GM19099 (cell line): Measurements from ENCODE around the gene PSMG3.

Source experiments
- POLR2A ChIP-seq: IDR thresholded peaks from 3 replicates; pipeline ENCODE4 v1.6.1; 2011; ENCODE audit warnings: low read depth; ENCODE audit not compliant: insufficient read length; ENCODE audit errors: extremely low read depth

The PSMG3 gene

GRCh38 chr7:1546909-1547776 is 22.7 kb downstream of the PSMG3 start:
- TF ChIP-seq POLR2A: no peak

DNA sequence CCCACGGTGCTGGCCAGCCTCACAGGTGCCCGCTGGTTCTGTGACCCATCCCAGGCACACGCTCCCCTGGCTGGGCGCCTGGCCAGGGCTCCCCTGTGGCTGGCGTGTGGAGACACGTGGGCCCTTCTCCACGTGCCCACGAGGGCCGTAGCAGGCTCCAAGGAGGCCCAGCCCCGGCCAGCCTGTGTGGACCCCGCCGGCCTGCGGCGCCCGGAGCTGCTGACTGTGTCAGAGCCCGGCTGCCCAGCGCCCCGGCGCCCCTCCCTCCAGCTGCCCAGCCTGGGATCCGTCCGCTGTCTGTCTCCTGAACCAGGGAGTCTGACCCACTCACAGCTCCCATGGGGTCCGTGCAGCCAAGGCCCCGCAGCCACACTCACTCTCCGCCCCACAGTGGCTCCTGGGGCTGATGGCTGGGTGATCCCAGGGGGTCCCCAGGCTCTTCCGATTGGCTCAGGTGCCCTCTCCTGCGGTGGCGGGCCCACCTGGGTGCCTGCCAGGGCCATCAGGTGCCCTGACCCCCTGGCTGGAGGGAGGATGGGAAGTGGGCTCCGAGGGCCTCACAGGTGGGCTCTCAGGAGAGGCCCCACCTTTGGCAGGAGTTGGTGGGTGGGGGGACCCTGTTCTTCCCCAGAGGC is 23.4 kb downstream of the PSMG3 start:
- no peak for TF ChIP-seq POLR2A

DNA sequence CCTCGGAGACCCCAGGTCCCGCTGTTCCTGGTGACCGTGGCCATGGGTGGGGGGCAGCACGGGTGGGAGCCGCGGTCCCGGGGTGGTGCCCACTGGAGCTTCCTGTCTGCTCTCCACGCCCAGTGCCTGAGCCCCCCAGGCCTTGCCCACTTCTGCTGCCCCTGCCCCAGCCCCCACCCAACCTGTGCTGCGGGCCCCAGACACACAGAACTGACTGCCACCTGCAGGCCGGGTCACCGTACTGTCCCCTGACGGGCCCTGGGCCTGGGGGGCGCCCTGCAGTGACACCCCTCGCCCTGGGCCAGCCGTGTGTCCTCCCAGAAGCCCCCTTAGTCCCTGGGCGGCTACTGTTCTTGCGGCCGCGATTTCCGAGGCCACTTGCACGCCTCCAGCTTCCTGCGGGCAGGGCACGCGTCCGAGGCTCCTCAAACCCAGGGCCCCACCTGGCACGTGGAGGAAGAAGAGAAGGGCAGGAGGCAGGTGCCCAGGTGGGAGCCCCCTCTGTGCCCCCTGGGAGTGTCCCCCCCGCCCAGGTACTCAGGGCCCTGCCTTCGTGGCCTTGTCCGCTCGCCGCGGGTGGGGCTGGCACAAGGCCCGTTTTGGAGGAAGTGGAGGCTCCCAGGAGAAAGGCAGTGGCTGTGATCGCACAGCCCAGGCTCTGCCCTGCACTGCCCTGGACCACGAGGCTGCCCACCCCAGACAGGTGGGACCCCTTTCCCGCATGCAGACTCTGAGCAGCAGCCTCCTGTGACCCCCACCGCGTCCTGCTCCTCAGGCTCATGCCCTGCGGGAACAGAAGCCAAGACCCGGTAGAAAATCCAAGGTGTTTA is 24.2 kb downstream of the PSMG3 start:
- TF ChIP-seq POLR2A: no peak

- no peak for TF ChIP-seq POLR2A
Measured at GRCh38 chr7:1544896-1545416, 24.9 kb downstream of the PSMG3 start.

DNA sequence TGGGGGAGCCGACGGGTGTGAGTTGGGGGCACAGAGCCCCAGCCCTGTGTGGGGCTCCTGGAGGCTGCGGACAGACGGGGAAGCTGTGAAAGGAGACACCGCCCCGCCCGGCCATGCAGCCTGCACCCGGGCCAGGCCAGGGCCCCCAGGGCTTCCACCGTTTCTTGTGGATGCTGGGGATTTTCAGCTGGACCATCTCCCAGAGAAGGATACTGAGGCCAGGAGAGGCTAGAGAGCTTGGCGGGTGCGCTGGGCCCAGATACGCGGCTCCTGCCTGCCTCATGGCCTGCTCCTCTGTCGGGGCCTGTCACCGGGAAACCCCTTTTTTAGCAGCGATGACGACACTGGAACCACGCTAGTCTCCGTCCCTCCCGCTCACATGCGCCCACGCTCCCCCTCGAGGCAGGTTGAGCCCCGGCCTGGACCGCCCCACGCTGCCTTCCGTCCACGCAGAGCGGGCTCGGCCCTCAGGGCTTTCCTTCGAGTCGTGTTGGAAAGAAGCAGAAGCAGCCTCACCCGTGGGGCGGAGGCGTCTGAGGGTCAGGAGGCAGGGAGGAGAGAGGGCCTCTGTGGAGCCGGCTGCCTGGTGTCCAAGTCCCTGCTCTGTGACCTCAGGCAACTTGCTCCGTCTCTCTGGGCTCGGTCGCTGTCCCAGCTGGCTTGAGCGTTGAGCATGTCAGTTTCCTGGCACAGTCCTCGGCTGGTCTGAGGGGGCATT is 25.5 kb downstream of the PSMG3 start:
- TF ChIP-seq POLR2A: no peak

GRCh38 chr7:1543826-1544177 is 26.0 kb downstream of the PSMG3 start:
- no peak for TF ChIP-seq POLR2A

DNA sequence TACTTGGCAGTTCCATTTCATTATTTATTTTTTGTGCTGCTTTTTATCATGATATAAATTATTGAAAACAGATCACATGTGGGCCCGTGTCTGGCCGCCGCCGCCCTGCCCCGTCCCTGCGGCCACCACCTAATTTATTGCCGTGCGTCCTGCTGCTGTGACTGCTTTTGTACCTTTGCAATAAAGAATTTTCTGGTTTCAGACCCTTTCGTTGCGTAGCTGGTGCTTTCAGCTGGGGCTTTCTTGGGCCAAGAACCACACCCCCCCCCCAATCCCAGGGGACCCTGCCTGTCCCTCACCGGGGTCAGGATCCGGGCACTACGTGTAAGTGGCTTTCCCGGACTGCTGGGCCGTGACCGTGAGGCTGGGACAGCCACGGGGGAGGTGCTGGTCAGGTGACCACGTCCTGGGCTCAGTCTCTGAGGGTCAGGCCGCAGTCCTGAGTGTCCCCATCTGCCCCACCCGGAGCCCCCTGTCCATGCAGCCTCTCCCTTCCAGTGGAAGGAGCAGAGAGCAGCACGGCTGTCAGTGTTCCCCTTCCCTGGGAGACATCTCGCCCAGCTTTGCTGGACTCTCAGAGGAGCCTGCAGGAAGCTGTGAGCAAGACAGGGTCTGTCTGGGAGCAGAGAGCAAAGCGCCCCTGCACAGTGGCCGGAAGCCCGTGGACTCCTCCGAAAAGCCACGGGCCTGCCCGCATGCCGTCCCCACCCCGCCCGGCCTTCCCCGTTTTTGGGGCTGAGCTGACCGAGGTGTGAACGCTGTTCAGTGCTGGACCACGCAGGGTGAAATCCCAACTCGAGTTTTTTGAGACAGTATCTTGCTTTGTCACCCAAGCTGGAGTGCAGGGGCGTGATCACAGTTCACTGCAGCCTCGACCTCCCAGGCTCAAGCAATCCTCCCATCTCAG is 26.7 kb downstream of the PSMG3 start:
- TF ChIP-seq POLR2A: no peak

DNA sequence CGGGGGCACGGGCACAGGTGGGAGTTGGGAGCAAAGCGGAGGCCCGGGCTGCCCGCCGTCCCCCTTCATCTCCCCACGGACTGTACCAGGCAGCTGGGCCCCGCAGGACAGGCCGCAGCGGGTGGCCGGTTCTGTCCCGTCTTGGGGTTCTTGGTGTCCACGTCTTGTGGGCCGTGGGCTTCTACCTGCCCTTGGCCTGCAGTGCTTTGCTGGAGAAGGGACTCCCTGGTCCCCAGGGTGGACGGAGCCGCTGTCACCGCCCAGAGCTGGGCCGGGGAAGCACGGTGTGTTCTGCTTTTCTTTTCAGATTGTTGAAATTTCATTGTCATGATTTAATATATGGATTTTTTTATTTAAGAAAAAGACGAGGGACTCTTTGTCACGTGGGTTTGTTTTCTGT is 27.5 kb downstream of the PSMG3 start:
- TF ChIP-seq POLR2A: no peak

GRCh38 chr7:1541431-1542162 is 28.2 kb downstream of the PSMG3 start:
- TF ChIP-seq POLR2A: no peak

DNA sequence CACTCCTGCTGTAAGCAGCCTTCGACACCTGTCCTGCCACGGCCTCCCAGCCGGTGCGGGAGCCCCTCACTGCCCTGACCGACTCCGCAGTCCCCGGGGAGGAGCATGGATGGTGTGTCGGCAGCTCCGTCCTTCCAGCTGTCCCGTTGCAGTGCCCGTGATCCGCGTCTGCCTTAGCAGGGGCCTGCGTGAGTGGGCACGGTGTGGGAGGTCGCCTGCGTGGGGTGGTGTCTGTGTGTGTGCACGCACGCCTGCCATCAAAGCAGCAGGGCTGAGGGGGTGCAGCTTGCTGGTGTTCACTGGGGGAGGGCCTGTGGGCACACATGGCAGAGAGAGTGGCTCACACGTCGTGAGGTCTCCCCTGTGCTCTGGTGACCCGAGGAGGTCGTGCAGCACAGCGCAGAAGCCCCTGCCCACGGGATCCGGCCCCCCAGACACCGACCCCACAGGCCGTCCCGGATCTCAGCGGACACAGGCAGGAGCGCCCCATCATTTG is 29.0 kb downstream of the PSMG3 start:
- no peak for TF ChIP-seq POLR2A

DNA sequence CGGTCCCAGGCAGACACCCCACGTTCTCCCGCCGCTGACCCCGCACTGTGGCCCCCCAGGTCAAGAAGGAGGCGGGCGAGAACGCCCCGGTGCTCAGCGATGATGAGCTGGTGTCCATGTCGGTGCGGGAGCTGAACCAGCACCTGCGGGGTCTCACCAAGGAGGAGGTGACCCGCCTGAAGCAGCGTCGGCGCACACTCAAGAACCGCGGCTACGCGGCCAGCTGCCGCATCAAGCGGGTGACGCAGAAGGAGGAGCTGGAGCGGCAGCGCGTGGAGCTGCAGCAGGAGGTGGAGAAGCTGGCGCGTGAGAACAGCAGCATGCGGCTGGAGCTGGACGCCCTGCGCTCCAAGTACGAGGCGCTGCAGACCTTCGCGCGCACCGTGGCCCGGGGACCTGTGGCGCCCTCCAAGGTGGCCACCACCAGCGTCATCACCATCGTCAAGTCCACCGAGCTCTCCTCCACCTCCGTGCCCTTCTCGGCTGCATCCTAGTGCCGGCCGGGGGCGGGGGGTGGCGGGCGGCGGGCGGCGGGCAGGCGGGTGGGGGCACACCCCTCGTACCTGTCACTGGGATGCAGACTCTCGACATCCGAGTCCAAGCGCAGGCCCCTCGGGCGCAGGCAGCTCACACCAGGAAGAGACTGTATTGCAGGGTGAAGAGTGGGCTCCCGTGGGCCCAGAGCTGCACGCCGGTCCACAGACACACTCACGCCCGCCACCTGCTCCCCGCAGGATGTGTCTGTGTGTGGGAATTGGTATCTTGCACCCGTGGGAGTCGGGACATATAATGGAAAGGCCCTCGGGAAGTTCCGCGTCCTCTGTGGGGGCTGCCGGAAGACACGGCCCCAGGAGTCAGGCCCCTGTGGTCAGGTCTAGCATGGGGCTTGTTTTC is 29.7 kb downstream of the PSMG3 start:
- TF ChIP-seq POLR2A: no peak
